SK-N-SH treated with all-trans-retinoic acid at 6 μM for 48 hours (cell line): ENCODE results near the gene AKNA.

Experiments
- ARNTL ChIP-seq: fragments of 450-650 bp; formaldehyde crosslinking; IDR thresholded peaks from 2 replicates; pipeline ENCODE4 v1.5.0; 2020; ENCODE audit warnings: low read depth, mild to moderate bottlenecking, moderate library complexity, borderline replicate concordance
- BACH2 ChIP-seq: fragments of 250-450 bp; sonication (Bioruptor Pico); IDR thresholded peaks from 2 replicates; pipeline ENCODE4 v1.9.0; 2021; ENCODE audit warnings: mild to moderate bottlenecking, borderline replicate concordance
- GLIS3 ChIP-seq: fragments of 250-450 bp; sonication (Bioruptor Pico); IDR thresholded peaks from 2 replicates; pipeline ENCODE4 v1.5.0; 2020; ENCODE audit warnings: mild to moderate bottlenecking, moderate library complexity
- OSR1 ChIP-seq: fragments of 250-450 bp; sonication (Bioruptor Pico); IDR thresholded peaks from 2 replicates; pipeline ENCODE4 v1.8.0; 2022; ENCODE audit warnings: moderate library complexity, mild to moderate bottlenecking, inconsistent platforms
- PATZ1 ChIP-seq: fragments of 250-450 bp; sonication (Bioruptor Pico); IDR thresholded peaks from 2 replicates; pipeline ENCODE4 v1.8.0; 2020; ENCODE audit warnings: mild to moderate bottlenecking, moderate library complexity, borderline replicate concordance
- RARB ChIP-seq: fragments of 250-450 bp; sonication (Bioruptor Pico); IDR thresholded peaks from 2 replicates; pipeline ENCODE4 v1.8.0; 2021; ENCODE audit warnings: mild to moderate bottlenecking, moderate library complexity
- TSHZ2 ChIP-seq: fragments of 250-450 bp; sonication (Bioruptor Pico); IDR thresholded peaks from 2 replicates; pipeline ENCODE4 v1.5.0; 2020; ENCODE audit warnings: mild to moderate bottlenecking, moderate library complexity
- ZFP3 ChIP-seq: fragments of 250-450 bp; sonication (Bioruptor Pico); IDR thresholded peaks from 2 replicates; pipeline ENCODE4 v1.5.0; 2020; ENCODE audit warnings: mild to moderate bottlenecking, moderate library complexity
- ZNF70 ChIP-seq: fragments of 450-650 bp; formaldehyde crosslinking; IDR thresholded peaks from 2 replicates; pipeline ENCODE4 v1.5.0; 2020; ENCODE audit warnings: mild to moderate bottlenecking, moderate library complexity
- ZNF8 ChIP-seq: fragments of 450-650 bp; formaldehyde crosslinking; IDR thresholded peaks from 2 replicates; pipeline ENCODE4 v1.5.0; 2020; ENCODE audit warnings: mild to moderate bottlenecking, moderate library complexity

- TF ChIP-seq ARNTL (CRISPR knock-in tag): no peak
- no peak for TF ChIP-seq ZFP3 (CRISPR knock-in tag)
- no peak for TF ChIP-seq PATZ1
- TF ChIP-seq ZNF70 (CRISPR knock-in tag): no peak
- TF ChIP-seq RARB (CRISPR knock-in tag): no peak
- TF ChIP-seq BACH2: no peak
- no peak for TF ChIP-seq OSR1 (CRISPR knock-in tag)
- no peak for TF ChIP-seq GLIS3 (CRISPR knock-in tag)
- no peak for TF ChIP-seq ZNF8 (CRISPR knock-in tag)
- no peak for TF ChIP-seq TSHZ2 (CRISPR knock-in tag)
Measured at GRCh38 chr9:114343471-114344187, 44.2 kb downstream of the AKNA start.
